GOT3 (cell line): ENCODE data around the gene C4orf54.

Experiments used
- DNase-seq: peaks from one replicate; lab custom pipeline; 2025; ENCODE audit warnings: mixed read lengths; lab: John Stamatoyannopoulos, UW

Gene C4orf54

DNA sequence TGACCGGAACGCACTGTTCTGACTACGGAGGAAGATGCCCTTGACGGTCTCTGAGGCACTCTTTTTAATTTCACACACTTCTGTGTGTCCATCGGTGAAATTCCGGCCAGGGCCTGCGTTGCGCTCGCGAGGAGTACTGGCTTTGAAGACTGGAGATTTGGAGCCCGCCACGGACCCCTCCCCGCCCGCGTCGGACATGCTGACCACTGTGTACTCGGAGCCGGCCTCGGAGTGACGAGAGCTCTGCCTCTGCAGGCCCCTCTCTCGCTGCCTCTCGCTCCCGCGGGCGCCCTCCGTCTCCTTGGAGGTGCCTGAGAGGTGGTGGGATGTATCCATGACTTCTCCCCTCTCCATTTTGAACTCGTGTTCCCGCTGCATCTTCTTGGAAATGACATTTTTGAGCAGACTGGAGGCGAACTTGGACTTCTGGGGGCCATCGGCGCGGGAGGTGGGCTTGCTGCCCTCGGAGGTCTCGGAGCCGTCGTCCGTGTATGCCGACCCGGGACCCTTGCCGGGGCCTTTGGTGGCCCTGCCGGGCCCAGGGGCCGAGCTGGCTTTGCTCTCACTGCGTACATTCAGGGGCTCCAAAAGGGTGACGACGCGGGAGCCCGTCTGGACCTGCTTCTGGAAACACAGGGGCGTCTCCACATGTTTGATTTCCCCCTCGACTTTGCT lies 5.7 kb downstream of the C4orf54 start:
- DNase-seq: no peak

GRCh38 chr4:99651016-99651769 lies 6.4 kb downstream of the C4orf54 start:
- DNase-seq: no peak

DNA sequence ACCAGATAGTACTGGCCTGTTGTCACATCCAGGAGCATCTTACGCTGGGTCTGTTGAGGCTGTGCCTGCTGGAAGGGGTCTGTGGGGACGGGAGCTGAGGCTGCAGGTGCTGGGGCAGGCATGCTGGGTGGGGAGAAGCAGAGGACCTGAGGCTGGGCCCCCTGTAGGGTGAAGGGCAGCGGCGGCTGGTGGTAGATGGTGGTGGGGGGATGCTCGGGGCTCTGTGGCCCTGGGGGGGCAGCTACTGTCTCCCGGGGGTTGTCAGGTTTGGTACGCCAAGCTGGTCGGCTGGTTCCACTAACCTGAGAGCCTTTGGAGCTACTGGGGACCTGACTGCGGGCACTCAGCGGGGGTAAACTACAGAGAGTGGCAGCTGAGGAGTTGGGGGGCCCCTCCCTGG lies 7.8 kb downstream of the C4orf54 start:
- no peak for DNase-seq

DNA sequence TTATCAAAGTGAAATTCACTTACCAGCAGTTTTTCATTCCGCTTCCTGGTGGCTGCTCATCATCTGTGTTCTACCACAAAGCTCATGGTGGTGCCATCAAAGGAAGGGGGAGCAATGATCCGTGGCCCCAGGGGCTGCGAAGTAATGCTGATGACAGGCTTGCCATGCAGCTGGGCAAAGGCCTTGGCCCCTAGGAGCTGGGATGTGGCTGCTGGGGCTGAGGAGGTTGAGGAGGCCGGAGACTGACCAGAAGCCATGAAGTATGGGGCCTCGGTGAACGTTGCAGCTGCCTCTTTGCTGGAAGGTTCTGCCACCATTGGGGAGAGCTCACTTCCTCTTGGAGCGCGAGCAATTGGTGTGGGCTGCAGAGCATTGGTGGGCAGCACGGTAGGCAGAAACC lies 8.4 kb downstream of the C4orf54 start:
- no peak for DNase-seq

- no peak for DNase-seq
These were observed 9.3 kb downstream of the C4orf54 start for GRCh38 chr4:99648321-99648720.

- no peak for DNase-seq
These were observed 10.6 kb downstream of the C4orf54 start for GRCh38 chr4:99647071-99647470.

DNA sequence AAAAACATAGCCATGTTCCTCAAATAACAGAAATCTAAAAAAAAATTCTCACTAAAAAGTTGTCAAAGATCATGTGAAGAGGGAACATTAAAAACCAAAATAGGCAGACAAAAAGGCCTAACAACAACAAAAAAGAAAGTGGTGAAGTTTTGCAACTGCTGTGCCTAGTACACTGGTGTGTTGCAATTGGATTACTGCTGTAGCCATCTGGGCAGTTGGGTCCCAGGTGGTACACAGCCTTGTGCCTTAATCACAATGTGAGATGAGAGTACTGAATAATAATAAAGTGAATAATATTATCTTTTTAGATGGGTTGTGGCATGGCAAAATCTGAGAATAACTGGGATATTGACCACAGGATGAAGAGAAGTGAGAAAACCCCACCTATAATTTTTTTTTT lies 12.0 kb downstream of the C4orf54 start:
- no peak for DNase-seq

GRCh38 chr4:99645036-99645435 lies 12.6 kb downstream of the C4orf54 start:
- DNase-seq: no peak

- no peak for DNase-seq
These were observed 13.2 kb downstream of the C4orf54 start for GRCh38 chr4:99644453-99644852.

GRCh38 chr4:99642725-99643489 lies 14.7 kb downstream of the C4orf54 start:
- DNase-seq: peak; percentile 3

GRCh38 chr4:99640676-99641075 lies 17.0 kb downstream of the C4orf54 start:
- no peak for DNase-seq

DNA sequence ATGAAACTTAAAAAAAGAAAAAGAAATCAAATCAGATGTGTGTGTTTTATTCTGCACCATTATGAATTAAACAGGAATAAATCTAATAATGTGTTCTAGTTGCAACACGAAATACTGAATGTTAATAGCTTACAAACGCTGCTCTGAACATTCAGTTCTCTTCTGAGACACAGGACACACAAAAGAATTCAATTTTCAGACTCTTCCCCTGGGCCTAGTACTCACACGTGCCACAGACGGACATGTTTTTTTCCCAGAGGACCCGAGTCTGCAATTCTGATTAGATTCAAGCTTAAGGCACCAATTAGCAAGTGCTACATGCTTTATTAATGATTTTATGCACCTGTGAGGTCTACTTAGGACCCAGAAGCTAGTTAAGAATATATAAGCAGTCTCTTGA lies 20.5 kb downstream of the C4orf54 start:
- no peak for DNase-seq

DNA sequence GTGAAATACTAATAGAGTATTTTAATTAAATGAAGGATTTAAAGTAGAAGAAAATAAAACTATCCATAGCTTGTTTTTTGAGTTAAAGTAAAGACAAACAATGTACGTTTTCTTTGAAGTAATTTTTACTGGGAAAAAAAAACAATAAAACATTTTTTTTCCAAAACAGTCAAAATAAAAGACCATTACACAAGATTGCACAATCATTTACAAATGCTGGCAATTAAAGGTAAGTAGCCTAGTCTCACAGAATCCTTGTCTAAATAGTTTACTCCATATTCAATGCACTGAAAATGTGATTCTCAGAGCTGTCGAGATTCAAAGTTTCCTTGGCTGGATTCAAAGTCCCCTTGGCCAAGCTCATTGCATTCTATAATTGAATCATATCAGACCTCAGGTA lies 21.2 kb downstream of the C4orf54 start:
- no peak for DNase-seq

DNA sequence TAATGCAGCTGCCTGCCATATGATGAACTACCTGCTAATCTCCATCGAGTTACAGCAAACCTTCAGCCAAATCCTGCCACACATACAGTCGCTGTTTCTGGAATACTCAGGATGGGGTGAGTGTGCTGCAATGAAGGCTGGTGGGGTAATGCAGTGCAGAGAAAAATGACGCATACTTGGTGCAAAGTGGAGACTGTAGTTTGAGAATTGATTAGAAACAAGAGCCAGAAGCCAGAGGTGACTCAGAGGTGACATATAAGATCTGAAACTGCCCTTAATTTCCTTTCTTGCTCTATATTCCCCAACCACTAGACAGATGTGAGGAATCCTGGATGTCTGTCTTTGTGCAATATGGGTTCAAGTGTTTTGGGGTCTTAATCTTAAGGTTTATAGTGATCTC lies 22.0 kb downstream of the C4orf54 start:
- DNase-seq: no peak

DNA sequence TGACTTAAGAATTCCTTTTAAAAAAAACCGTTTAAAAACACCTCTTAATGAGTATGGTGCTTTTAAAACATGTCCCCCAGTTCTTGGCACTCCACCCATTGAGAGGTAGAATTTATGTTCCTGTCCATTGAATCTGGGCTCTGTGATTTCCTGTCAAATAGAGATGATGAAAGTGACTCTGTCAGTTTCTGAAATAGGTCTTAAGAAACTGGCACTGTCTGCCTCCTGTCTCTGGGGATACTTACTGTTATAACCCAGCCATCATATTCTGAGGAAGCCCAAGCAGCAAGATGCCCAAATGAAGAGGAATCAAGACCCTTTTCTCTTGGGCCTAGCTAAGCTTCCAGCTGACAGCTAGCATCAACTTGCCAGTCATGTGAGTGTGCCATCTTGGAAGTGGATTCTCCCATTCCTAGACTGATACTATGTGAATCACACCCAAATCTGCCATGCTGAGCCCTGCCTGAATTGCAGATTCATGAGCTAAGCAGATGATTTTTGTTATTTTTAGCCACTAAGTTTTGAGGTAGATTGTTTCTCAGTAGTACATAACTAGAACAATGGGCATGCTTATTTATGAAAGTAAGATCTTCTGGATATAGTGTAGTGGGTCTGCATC lies 22.8 kb downstream of the C4orf54 start:
- DNase-seq: no peak

GRCh38 chr4:99633772-99634171 lies 23.9 kb downstream of the C4orf54 start:
- no peak for DNase-seq

DNA sequence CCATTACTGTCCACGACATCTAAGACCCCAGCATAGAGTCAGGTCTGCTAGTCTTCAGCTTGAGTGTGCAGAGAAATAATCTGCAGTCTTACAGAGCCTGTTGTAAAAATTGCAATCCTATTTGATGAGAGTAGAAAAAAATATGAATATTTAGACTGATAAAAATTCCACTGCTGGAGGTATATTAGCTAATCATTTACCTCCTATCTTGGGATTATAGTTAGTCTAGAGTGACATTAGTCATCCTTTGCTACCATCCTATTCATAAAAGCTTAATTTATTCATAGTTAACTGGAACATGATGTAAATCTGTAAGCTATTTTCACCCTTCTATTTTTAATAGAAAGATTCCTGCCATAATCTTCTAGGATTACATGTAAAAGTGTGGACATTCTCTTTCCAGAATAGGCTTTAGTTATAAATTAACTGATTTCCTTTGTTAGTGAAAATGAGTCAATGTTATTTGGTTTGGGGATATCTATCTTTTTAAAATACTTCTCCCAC lies 26.7 kb downstream of the C4orf54 start:
- no peak for DNase-seq

GRCh38 chr4:99629962-99630554 lies 27.6 kb downstream of the C4orf54 start:
- no peak for DNase-seq

DNA sequence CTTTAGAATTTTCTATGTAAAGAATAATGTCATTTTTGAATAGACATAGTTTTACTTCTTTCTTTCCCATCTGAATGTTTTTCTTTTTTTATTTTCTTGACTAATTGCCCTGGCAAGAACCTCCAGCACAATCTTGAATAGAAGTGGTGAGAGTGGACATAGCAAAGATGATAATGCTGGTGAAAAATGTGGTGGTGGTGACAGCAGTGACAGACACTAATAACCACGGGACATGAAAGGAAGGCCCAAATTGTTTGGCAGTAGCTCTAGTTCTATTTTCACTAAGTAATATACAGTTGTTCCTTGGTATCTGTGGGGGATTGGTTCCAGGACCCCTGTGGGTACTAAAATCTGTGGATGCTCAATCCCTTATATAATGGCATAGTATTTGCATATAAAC lies 29.6 kb downstream of the C4orf54 start:
- no peak for DNase-seq

DNA sequence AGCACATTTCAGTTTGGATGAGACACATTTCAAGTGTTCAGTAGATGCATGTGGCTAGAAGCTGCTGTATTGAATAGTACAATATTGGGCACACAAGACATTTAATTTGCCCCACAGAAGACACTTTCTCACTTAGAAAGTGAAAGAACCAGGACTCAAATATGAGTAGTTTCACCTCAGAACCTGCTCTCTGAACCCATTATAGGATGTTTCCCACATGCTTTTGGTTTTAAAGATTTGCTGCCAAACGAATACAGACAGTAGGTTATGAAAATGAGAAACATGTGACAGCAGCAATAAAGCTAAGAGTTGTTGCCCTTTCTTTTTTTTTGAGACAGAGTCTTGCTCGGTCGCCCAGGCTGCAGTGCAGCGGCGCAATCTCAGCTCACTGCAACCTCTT lies 32.3 kb downstream of the C4orf54 start:
- DNase-seq: no peak

DNA sequence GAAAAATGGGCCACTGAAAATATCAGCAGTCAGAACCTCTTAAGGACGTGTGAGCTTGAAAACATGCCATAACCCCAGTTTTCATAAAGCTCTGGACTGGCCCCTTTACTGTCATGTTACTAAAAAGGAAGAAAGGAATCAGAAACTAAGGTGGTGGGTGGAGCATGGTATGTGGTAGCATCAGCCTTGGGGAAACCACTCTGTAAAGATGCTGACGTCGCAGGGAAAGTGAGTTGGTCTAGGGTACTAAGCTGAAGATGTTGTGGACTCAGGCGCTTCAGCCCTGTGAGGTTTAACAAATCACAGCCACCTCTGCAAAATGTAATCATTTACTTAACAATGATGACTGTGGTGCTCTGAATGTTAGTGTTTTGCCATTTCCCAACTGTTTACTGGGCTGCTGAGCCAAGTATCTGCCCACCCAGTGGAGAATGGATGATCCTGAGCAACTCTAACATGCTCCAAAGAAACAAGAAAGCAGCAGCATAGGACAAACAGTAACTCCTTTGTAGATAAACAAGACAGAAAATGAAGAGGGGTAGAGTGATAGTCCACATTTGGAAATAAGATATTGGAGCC lies 33.4 kb downstream of the C4orf54 start:
- no peak for DNase-seq

DNA sequence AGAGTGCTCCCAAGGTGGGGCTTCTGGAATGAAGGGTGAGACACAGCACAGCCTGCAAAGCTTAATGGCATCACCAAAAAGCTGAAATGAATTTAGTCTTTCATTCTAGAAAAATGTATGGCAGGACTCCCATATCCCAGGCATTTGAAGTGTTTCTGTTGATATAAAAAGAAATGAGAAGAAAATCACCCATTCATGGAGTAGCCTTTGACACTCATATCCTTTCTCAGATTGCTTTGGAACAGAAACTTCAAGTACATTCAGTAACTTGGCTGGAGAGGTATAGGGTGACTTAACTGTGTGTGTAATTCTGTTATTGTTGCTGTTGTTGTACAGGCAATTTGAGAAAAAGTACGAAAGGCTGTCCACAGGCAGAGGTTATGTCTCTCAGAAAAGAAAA lies 35.3 kb downstream of the C4orf54 start:
- no peak for DNase-seq
